Astrocyte of the spinal cord (primary cell): Measurements from ENCODE around the gene POR.
"Not testable (repeated sequence)": the region's sequence is repeated elsewhere in the genome, so short reads cannot be mapped to it uniquely, and the experiment has no call there.

ENCODE experiments used
- DNase-seq: peaks from one replicate; pipeline ENCODE4 v3.0.0; 2011; ENCODE audit warnings: low read depth, low spot score
- H3K4me3 ChIP-seq: 2 replicates; pipeline ENCODE4 v1.5.1; 2011; ENCODE audit warnings: low read depth, mild to moderate bottlenecking, low read length, moderate library complexity
- CTCF ChIP-seq: IDR thresholded peaks from 2 replicates; pipeline ENCODE4 v1.5.1; 2012; ENCODE audit warnings: low read depth, mild to moderate bottlenecking, low read length, inconsistent platforms
- in situ Hi-C: cut with HindIII; loops from 2 replicates; pipeline ENCODE4 v1.10.0; 2017; ENCODE audit warnings: low sequenced_read_pairs

Gene POR

GRCh38 chr7:75996476-75996875 is 81.5 kb downstream of the POR start:
- in situ Hi-C loops, result no loop called here
- H3K4me3 ChIP-seq, result no peak overlapping the region
- no peak for TF ChIP-seq CTCF
- DNase-seq, result no peak

GRCh38 chr7:75998038-75998437 is 83.1 kb downstream of the POR start:
- in situ Hi-C loops, result no loop called here
- TF ChIP-seq CTCF, result no peak
- no peak overlapping the region for H3K4me3 ChIP-seq
- no peak for DNase-seq

- H3K4me3 ChIP-seq, result no peak overlapping the region
- TF ChIP-seq CTCF, result no peak
- in situ Hi-C loops, result no loop called here
- no peak for DNase-seq
These were observed 85.6 kb downstream of the POR start for GRCh38 chr7:76000566-76000965.

GRCh38 chr7:76002139-76002538 is 87.2 kb downstream of the POR start:
- in situ Hi-C loops, result no loop called here
- no peak for DNase-seq
- TF ChIP-seq CTCF, result no peak
- no peak overlapping the region for H3K4me3 ChIP-seq

GRCh38 chr7:76002822-76003221 is 87.9 kb downstream of the POR start:
- H3K4me3 ChIP-seq, result no peak overlapping the region
- TF ChIP-seq CTCF, result no peak
- in situ Hi-C loops, result no loop called here
- no peak for DNase-seq

GRCh38 chr7:76003351-76003750 is 88.4 kb downstream of the POR start:
- no peak for DNase-seq
- no peak for TF ChIP-seq CTCF
- H3K4me3 ChIP-seq, result no peak overlapping the region
- in situ Hi-C loops, result no loop called here

- in situ Hi-C loops, DNase-seq: not testable (repeated sequence)
These were observed 90.0 kb downstream of the POR start for GRCh38 chr7:76005004-76005403.

More at GRCh38 chr7:76005004-76005403, 90.0 kb downstream of the POR start:
- H3K4me3 ChIP-seq, result not testable (repeated sequence)
